ENCODE data around the gene UBTD1.

DNA sequence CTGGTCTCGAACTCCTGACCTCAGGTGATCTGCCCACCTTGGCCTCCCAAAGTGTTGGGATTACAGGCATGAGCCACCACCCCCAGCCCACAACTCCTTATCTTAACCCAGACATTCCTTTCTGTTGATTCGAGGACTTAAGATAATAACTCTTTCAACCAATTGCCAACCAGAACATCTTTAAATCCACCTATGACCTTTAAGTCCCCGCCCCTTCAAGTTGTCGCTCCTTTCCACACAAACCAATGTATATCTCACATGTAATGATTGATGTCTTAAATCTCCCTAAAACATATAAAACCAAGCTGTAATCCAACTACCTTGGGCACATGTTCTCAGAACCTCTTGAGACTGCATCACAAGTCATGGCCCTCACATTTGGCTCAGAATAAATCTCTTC lies 66.1 kb downstream of the UBTD1 start:
- no peak for TF ChIP-seq CTCF (IDR thresholded peaks at IDR 0.05)
- no peak for TF ChIP-seq POLR2A (IDR thresholded peaks at IDR 0.05)
- TF ChIP-seq POLR2AphosphoS5 (IDR thresholded peaks at IDR 0.05), result no peak
